Osteocyte (in vitro differentiated cells): ENCODE data around the gene QSOX1. TPM values are rescaled to one million over a fixed set of nuclear protein-coding genes. Genes with fewer than 3 reads are reported as not detected.

Experiments
- DNase-seq: peaks from one replicate; pipeline ENCODE4 v3.0.0; 2021; ENCODE audit warnings: mixed read lengths; ENCODE audit not compliant: unreplicated experiment; ENCODE audit errors: extremely low spot score
- H3K27ac Mint-ChIP-seq: one replicate; pipeline ENCODE4 v1.8.0; 2021; ENCODE audit warnings: mild to moderate bottlenecking, mixed read lengths; ENCODE audit not compliant: unreplicated experiment
- H3K27me3 Mint-ChIP-seq: one replicate; pipeline ENCODE4 v1.8.0; 2021; ENCODE audit warnings: mixed read lengths; ENCODE audit not compliant: unreplicated experiment
- H3K36me3 Mint-ChIP-seq: one replicate; pipeline ENCODE4 v1.8.0; 2021; ENCODE audit warnings: mixed read lengths; ENCODE audit not compliant: unreplicated experiment
- H3K4me1 Mint-ChIP-seq: one replicate; pipeline ENCODE4 v1.8.0; 2021; ENCODE audit warnings: mixed read lengths; ENCODE audit not compliant: unreplicated experiment
- H3K4me3 Mint-ChIP-seq: one replicate; pipeline ENCODE4 v1.8.0; 2021; ENCODE audit warnings: mild to moderate bottlenecking, moderate library complexity, mixed read lengths; ENCODE audit not compliant: unreplicated experiment
- H3K9me3 Mint-ChIP-seq: one replicate; pipeline ENCODE4 v1.8.0; 2021; ENCODE audit warnings: mixed read lengths; ENCODE audit not compliant: unreplicated experiment
- total RNA-seq: library from RNA; stranded (reverse); gene quantifications from 2 replicates; pipeline ENCODE4 v1.2.1, GENCODE V29; 2021
- TF ChIP-seq, protein P1 (sequence below): fragments of 200-600 bp; sonication (generic); IDR thresholded peaks from 2 replicates; pipeline ENCODE4 v1.5.0; 2021; ENCODE audit warnings: antibody characterized with exemption, mild to moderate bottlenecking, moderate library complexity

The QSOX1 gene
- total RNA-seq, 1 donor from 2014 or later = 152 TPM

DNA sequence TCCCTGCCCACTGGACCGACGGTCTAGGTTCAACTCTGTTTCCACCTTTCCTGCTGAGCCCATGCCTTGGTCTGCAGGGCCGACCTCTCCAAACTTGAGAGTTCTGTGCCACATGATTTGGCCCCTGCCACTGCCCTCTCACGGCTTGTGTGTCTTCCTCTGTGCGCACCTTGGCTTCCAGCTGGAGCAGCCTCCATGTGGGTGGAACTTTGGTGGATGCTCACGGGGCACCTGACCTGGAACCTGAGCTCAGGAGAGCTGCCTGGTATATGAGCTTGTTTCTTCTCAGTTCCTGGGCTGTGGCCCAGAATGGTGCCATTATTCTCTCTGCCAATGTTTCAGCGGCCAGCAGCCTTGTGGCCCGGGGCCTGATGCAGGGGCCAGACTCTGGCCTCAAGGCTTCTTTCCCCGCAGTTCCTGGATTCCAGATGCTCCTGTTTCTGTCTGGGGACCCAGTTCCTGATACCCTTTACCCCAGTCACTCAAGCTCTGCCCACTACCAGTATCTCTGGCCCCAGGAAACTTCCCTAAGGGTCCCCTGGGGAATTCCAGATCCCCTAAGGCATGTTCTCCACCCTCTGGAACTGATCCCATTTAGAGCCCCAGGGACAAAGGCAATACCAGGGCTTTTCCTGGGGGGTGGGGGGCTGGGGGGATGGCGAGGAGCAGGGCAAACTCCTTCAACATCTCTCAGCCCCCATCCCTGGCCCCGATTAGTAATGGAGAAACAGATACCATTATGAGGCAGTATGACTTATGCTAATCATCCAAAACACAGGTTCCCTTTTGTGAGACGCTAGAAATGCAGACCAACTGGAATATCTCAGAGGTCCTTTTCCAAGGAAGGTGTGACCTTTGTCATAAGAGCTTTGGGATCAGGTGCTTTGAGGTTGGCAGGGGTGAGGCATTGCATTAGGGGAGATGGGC is 11.1 kb downstream of the QSOX1 start:
- Mint-ChIP-seq H3K36me3 (peaks cover 6% of the 10 kb centered on the region), H3K27me3 (no peaks in the 10 kb centered on the region), H3K4me1 (peaks cover 12% of the 10 kb centered on the region), H3K4me3 (no peak overlapping the region), H3K27ac (no peak overlapping the region), H3K9me3 (no peaks in the 10 kb centered on the region)
- DNase-seq = no peak
- TF ChIP-seq, protein P1, sequence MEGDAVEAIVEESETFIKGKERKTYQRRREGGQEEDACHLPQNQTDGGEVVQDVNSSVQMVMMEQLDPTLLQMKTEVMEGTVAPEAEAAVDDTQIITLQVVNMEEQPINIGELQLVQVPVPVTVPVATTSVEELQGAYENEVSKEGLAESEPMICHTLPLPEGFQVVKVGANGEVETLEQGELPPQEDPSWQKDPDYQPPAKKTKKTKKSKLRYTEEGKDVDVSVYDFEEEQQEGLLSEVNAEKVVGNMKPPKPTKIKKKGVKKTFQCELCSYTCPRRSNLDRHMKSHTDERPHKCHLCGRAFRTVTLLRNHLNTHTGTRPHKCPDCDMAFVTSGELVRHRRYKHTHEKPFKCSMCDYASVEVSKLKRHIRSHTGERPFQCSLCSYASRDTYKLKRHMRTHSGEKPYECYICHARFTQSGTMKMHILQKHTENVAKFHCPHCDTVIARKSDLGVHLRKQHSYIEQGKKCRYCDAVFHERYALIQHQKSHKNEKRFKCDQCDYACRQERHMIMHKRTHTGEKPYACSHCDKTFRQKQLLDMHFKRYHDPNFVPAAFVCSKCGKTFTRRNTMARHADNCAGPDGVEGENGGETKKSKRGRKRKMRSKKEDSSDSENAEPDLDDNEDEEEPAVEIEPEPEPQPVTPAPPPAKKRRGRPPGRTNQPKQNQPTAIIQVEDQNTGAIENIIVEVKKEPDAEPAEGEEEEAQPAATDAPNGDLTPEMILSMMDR = no peak

DNA sequence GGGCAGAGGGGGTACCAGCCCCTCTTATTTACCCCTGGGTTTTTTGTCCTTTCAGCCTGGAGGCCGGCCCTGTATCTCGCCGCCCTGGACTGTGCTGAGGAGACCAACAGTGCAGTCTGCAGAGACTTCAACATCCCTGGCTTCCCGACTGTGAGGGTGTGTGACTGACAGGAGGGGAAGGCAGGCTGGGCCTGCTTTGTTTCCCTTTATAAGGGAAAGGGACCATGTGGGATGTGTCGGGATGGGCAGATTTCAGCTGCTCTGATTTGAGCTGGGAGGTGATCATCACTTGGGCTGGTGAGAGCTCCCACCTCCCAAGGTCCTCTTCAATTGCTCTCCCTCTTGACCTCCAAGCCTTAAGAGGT is 11.7 kb downstream of the QSOX1 start:
- H3K4me3 Mint-ChIP-seq = no peak overlapping the region
- TF ChIP-seq, protein P1 = no peak
- H3K36me3 Mint-ChIP-seq = peaks cover 6% of the 10 kb centered on the region
- H3K27ac Mint-ChIP-seq = no peak overlapping the region
- H3K4me1 Mint-ChIP-seq = peaks cover 12% of the 10 kb centered on the region
- no peaks in the 10 kb centered on the region for H3K27me3 Mint-ChIP-seq
- H3K9me3 Mint-ChIP-seq = no peaks in the 10 kb centered on the region
- no peak for DNase-seq

DNA sequence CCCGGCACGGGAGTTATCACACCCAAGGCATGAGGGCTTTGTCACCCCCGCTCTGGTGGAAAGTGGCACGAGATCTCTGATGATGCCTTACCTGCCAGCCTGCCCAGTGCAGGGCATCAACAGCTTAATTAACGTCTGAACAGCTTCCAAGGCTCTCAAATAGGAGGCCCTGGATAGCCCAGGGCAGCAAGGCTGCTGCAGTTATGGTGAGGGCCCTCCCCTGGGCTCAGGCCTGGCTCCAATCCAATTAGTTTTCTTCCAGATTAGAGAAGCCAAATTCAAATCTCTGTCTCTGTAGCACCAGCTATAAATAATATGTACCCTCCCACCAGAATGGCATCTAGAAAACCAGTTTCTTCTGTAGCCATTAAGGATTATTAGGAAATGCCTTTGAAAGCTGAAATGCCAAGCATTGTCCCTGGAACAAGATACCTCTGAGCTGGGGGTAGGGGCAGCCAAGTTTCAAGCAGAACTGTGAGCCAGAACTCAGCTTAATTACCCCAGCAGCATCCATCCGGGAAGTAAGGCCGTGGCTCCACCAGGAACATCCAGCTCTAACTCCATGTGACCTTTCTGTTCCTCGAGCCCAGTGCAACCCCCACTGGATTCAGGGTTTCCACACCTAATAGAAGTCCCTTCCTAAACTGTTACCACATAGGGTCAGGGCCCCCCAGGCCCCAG is 12.5 kb downstream of the QSOX1 start:
- TF ChIP-seq, protein P1 = no peak
- Mint-ChIP-seq H3K4me3 (no peak overlapping the region), H3K27me3 (no peaks in the 10 kb centered on the region), H3K36me3 (peaks cover 6% of the 10 kb centered on the region), H3K27ac (no peak overlapping the region), H3K4me1 (peaks cover 12% of the 10 kb centered on the region), H3K9me3 (no peaks in the 10 kb centered on the region)
- DNase-seq = no peak

DNA sequence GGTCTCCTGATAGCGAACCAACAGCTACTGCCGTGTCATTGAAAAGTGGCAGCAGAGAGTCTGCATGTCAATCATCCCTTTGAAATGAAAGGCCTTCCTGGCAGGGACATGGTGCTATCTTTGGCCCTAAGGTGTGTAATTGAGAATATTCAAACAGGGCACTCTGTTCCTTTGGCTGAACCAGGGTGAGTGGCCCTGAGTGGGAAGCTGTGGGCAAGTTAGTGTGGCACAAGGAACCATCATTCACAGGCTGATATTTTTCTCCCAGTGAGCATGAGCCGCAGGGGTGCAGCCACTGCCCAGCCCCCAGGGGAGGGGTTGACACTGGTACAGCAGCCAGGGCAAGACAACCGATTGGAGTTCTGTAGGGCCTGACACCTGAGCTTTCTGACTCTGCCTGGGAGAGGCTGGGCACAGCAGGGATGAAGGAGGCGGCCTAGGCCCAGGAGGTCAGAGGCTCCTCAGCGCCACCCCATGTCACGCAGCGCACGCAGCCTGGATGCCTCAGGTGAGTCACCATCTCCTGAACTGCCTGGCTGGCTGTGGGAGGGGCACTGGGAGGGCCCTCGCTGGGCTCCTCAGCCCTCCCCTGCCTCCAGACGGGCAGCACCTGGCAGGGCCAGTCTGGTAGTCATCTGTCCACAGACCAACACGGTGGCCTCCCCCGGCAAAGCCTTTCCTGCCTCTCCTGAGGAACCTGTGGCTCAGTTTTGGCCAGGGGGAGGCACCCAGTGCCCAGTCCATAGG is 13.2 kb downstream of the QSOX1 start:
- Mint-ChIP-seq H3K4me1 (peaks cover 12% of the 10 kb centered on the region), H3K27ac (no peak overlapping the region), H3K27me3 (no peaks in the 10 kb centered on the region), H3K4me3 (no peak overlapping the region), H3K36me3 (peaks cover 6% of the 10 kb centered on the region), H3K9me3 (no peaks in the 10 kb centered on the region)
- TF ChIP-seq, protein P1 = no peak
- no peak for DNase-seq
